HEK293 (cell line): ENCODE data around the gene DAGLA.

Experiments
- REST ChIP-seq: fragments of 450-650 bp; formaldehyde crosslinking; IDR thresholded peaks from 2 replicates; pipeline ENCODE4 v1.5.1; 2016; ENCODE audit warnings: missing biosample characterization, missing genetic modification characterization
- YY1 ChIP-seq: fragments of 450-650 bp; formaldehyde crosslinking; IDR thresholded peaks from 2 replicates; pipeline ENCODE4 v1.5.1; 2018; ENCODE audit warnings: missing biosample characterization, missing genetic modification characterization
- ZBTB7A ChIP-seq: fragments of 450-650 bp; formaldehyde crosslinking; IDR thresholded peaks from 2 replicates; pipeline ENCODE4 v1.5.1; 2016; ENCODE audit warnings: low read depth, missing biosample characterization, missing genetic modification characterization
- ZEB2 ChIP-seq: fragments of 450-650 bp; formaldehyde crosslinking; IDR thresholded peaks from 2 replicates; pipeline ENCODE4 v1.5.1; 2016; ENCODE audit warnings: missing biosample characterization, missing genetic modification characterization
- ZNF10 ChIP-seq: fragments of 450-650 bp; formaldehyde crosslinking; IDR thresholded peaks from 2 replicates; pipeline ENCODE4 v1.5.1; 2017; ENCODE audit warnings: missing biosample characterization, missing genetic modification characterization
- ZNF114 ChIP-seq: fragments of 450-650 bp; formaldehyde crosslinking; IDR thresholded peaks from 2 replicates; pipeline ENCODE4 v1.5.0; 2017; ENCODE audit warnings: missing biosample characterization, missing genetic modification characterization
- ZNF398 ChIP-seq: fragments of 450-650 bp; formaldehyde crosslinking; IDR thresholded peaks from 2 replicates; pipeline ENCODE4 v1.5.1; 2017; ENCODE audit warnings: missing biosample characterization, missing genetic modification characterization
- ZNF629 ChIP-seq: fragments of 450-650 bp; formaldehyde crosslinking; IDR thresholded peaks from 2 replicates; pipeline ENCODE4 v1.5.1; 2017; ENCODE audit warnings: missing biosample characterization, missing genetic modification characterization
- ZNF639 ChIP-seq: fragments of 450-650 bp; formaldehyde crosslinking; IDR thresholded peaks from 2 replicates; pipeline ENCODE4 v1.5.1; 2016; ENCODE audit warnings: missing biosample characterization, missing genetic modification characterization
- ZNF692 ChIP-seq: fragments of 450-650 bp; formaldehyde crosslinking; IDR thresholded peaks from 2 replicates; pipeline ENCODE4 v1.5.1; 2016; ENCODE audit warnings: missing biosample characterization, missing genetic modification characterization
- ZNF707 ChIP-seq: fragments of 450-650 bp; formaldehyde crosslinking; IDR thresholded peaks from 2 replicates; pipeline ENCODE4 v1.5.1; 2016; ENCODE audit warnings: missing biosample characterization, missing genetic modification characterization
- TF ChIP-seq, protein P1 (sequence below): fragments of 450-650 bp; formaldehyde crosslinking; IDR thresholded peaks from 2 replicates; pipeline ENCODE4 v1.5.1; 2016; ENCODE audit warnings: missing biosample characterization, missing genetic modification characterization
- TF ChIP-seq, protein P2 (sequence below): fragments of 450-650 bp; formaldehyde crosslinking; IDR thresholded peaks from 2 replicates; pipeline ENCODE4 v1.5.1; 2016; ENCODE audit warnings: missing biosample characterization, missing genetic modification characterization, low read depth
- TF ChIP-seq, protein P3 (sequence below): fragments of 450-650 bp; formaldehyde crosslinking; IDR thresholded peaks from 2 replicates; pipeline ENCODE4 v1.5.1; 2016; ENCODE audit warnings: missing biosample characterization, missing genetic modification characterization, borderline replicate concordance

- TF ChIP-seq, protein P1, sequence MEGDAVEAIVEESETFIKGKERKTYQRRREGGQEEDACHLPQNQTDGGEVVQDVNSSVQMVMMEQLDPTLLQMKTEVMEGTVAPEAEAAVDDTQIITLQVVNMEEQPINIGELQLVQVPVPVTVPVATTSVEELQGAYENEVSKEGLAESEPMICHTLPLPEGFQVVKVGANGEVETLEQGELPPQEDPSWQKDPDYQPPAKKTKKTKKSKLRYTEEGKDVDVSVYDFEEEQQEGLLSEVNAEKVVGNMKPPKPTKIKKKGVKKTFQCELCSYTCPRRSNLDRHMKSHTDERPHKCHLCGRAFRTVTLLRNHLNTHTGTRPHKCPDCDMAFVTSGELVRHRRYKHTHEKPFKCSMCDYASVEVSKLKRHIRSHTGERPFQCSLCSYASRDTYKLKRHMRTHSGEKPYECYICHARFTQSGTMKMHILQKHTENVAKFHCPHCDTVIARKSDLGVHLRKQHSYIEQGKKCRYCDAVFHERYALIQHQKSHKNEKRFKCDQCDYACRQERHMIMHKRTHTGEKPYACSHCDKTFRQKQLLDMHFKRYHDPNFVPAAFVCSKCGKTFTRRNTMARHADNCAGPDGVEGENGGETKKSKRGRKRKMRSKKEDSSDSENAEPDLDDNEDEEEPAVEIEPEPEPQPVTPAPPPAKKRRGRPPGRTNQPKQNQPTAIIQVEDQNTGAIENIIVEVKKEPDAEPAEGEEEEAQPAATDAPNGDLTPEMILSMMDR (tag by site-specific recombination) = no peak
- no peak for TF ChIP-seq ZNF692 (tag by site-specific recombination)
- TF ChIP-seq REST (tag by site-specific recombination) = no peak
- TF ChIP-seq ZBTB7A (tag by site-specific recombination) = no peak
- TF ChIP-seq, protein P2, sequence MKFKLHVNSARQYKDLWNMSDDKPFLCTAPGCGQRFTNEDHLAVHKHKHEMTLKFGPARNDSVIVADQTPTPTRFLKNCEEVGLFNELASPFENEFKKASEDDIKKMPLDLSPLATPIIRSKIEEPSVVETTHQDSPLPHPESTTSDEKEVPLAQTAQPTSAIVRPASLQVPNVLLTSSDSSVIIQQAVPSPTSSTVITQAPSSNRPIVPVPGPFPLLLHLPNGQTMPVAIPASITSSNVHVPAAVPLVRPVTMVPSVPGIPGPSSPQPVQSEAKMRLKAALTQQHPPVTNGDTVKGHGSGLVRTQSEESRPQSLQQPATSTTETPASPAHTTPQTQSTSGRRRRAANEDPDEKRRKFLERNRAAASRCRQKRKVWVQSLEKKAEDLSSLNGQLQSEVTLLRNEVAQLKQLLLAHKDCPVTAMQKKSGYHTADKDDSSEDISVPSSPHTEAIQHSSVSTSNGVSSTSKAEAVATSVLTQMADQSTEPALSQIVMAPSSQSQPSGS (tag by site-specific recombination) = no peak
- TF ChIP-seq ZNF639 (tag by site-specific recombination) = no peak
- TF ChIP-seq ZNF629 (tag by site-specific recombination) = no peak
- no peak for TF ChIP-seq ZNF114
- TF ChIP-seq ZNF398 = no peak
- TF ChIP-seq ZNF10 (tag by site-specific recombination) = no peak
- no peak for TF ChIP-seq ZEB2 (tag by site-specific recombination)
- TF ChIP-seq YY1 = no peak
- TF ChIP-seq, protein P3, sequence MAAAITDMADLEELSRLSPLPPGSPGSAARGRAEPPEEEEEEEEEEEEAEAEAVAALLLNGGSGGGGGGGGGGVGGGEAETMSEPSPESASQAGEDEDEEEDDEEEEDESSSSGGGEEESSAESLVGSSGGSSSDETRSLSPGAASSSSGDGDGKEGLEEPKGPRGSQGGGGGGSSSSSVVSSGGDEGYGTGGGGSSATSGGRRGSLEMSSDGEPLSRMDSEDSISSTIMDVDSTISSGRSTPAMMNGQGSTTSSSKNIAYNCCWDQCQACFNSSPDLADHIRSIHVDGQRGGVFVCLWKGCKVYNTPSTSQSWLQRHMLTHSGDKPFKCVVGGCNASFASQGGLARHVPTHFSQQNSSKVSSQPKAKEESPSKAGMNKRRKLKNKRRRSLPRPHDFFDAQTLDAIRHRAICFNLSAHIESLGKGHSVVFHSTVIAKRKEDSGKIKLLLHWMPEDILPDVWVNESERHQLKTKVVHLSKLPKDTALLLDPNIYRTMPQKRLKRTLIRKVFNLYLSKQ (tag by site-specific recombination) = no peak
- TF ChIP-seq ZNF707 (tag by site-specific recombination) = no peak
Measured at GRCh38 chr11:61778920-61779650, 98.9 kb downstream of the DAGLA start.
